Mesendoderm (in vitro differentiated cells): ENCODE results near the gene SMIM44.

Experiments used
- DNase-seq: peaks from one replicate; pipeline ENCODE4 v3.0.0; 2013
- H2AK5ac ChIP-seq: 2 replicates; pipeline ENCODE4 v1.6.1; 2013; ENCODE audit warnings: low read length, inconsistent platforms
- H2BK120ac ChIP-seq: 2 replicates; pipeline ENCODE4 v1.6.1; 2013; ENCODE audit warnings: low read depth, mild to moderate bottlenecking, low read length, moderate library complexity, mixed read lengths
- H2BK15ac ChIP-seq: replicated peaks from 2 replicates; pipeline ENCODE4 v1.6.1; 2013; ENCODE audit warnings: low read depth, mild to moderate bottlenecking, moderate library complexity
- H2BK5ac ChIP-seq: 2 replicates; pipeline ENCODE4 v1.6.1; 2013; ENCODE audit warnings: low read length, inconsistent platforms
- H3K18ac ChIP-seq: 2 replicates; pipeline ENCODE4 v1.6.1; 2013; ENCODE audit warnings: mild to moderate bottlenecking, low read length, mixed read lengths
- H3K23ac ChIP-seq: one replicate; pipeline ENCODE4 v1.6.1; 2013; ENCODE audit warnings: low read length
- H3K27ac ChIP-seq: 2 replicates; pipeline ENCODE4 v1.5.1; 2013; ENCODE audit warnings: low read depth, mild to moderate bottlenecking, inconsistent platforms, low read length, moderate library complexity
- H3K27me3 ChIP-seq: 2 replicates; pipeline ENCODE4 v1.6.1; 2013; ENCODE audit warnings: low read length, control low read depth, mild to moderate bottlenecking, inconsistent platforms; ENCODE audit not compliant: insufficient read depth, poor library complexity
- H3K36me3 ChIP-seq: 2 replicates; pipeline ENCODE4 v1.6.1; 2013; ENCODE audit warnings: low read length, inconsistent platforms; ENCODE audit not compliant: control insufficient read depth, insufficient read depth
- H3K4ac ChIP-seq: one replicate; pipeline ENCODE4 v1.6.1; 2013; ENCODE audit warnings: low read depth, mild to moderate bottlenecking, low read length, moderate library complexity
- H3K4me1 ChIP-seq: 2 replicates; pipeline ENCODE4 v1.6.1; 2013; ENCODE audit warnings: low read depth, low read length, inconsistent platforms; ENCODE audit not compliant: control insufficient read depth
- H3K4me2 ChIP-seq: 2 replicates; pipeline ENCODE4 v1.6.1; 2013; ENCODE audit warnings: low read length
- H3K4me3 ChIP-seq: 2 replicates; pipeline ENCODE4 v1.5.1; 2013; ENCODE audit warnings: mild to moderate bottlenecking, low read length
- H3K56ac ChIP-seq: one replicate; pipeline ENCODE4 v1.6.1; 2013; ENCODE audit warnings: low read length
- H3K79me1 ChIP-seq: 2 replicates; pipeline ENCODE4 v1.6.1; 2013; ENCODE audit warnings: low read length, inconsistent platforms
- H3K79me2 ChIP-seq: 2 replicates; pipeline ENCODE4 v1.6.1; 2013; ENCODE audit warnings: mild to moderate bottlenecking, low read length; ENCODE audit not compliant: control insufficient read depth, insufficient read depth
- H3K9ac ChIP-seq: 2 replicates; pipeline ENCODE4 v1.6.1; 2013; ENCODE audit warnings: low read length, inconsistent platforms
- H4K5ac ChIP-seq: one replicate; pipeline ENCODE4 v1.6.1; 2013; ENCODE audit warnings: low read length
- H4K8ac ChIP-seq: one replicate; pipeline ENCODE4 v1.6.1; 2013; ENCODE audit warnings: low read depth, mild to moderate bottlenecking, control low read depth, low read length, moderate library complexity
- WGBS: extraction: QIAGEN DNeasy Blood & Tissue Kit; methylation state at CpG from one replicate; pipeline ENCODE4 v1.1.7; 2013; ENCODE audit warnings: low lambda C conversion rate, missing lambda C conversion rate; ENCODE audit not compliant: insufficient coverage; ENCODE audit errors: extremely low coverage; 5-methylcytosine and 5-hydroxymethylcytosine counted together

The SMIM44 gene

DNA sequence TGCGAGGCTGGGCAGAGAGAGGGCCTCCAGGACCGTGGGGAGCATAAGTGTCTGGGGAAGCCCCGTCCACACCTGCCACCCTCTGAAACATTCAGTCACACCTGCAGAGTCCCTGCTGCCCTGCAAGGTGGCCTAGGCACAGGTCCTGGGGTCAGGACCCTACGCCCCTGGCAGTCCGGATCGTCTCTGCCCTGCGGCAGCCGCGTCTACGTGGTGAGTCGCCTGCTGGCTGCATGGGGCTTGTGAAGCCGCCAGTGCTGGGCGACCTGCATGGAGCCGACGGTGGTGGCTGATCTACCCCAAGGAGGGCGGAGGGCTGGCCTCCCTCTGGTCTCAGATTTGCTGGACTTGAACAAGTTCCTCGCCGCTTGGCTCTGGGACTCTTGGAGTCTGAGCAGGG lies 35.9 kb upstream of the SMIM44 start:
- Histone ChIP-seq H3K56ac (no peak overlapping the region), H4K8ac (no peak overlapping the region), H3K79me1 (peaks cover 36% of the 10 kb centered on the region), H2BK120ac (no peak overlapping the region), H4K5ac (no peak overlapping the region), H3K79me2 (peaks cover 28% of the 10 kb centered on the region), H3K4ac (no peak overlapping the region), H3K4me1 (no peaks in the 10 kb centered on the region), H3K4me2 (no peak overlapping the region), H3K18ac (no peak overlapping the region), H2BK15ac (no peak overlapping the region), H3K9ac (no peak overlapping the region), H2BK5ac (no peak overlapping the region), H3K36me3 (peaks cover 2% of the 10 kb centered on the region), H3K23ac (no peak overlapping the region), H3K27me3 (no peaks in the 10 kb centered on the region), H3K4me3 (no peak overlapping the region), H3K27ac (no peak overlapping the region), H2AK5ac (no peak overlapping the region)
- WGBS = no CpG with 5 or more reads among the region's 18 CpGs
- DNase-seq = no peak

DNA sequence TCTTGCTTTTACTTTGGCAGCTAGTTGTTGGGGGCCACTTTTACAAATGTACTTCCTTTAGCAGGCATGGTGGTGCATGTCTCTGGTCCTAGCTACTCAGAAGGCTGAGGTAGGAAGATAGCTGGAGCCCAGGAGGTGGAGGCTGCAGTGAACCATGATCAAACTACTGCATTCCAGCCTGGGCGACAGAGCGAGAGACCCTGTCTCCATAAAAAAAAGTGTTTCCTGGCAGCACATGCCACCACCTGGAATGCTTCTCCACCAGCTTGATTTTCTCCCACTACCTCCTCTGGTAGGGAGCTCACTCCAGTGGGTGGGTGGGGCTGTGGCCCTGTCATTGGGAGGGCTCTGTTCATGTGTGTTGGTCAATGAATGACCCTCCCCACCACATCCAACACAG lies 35.4 kb upstream of the SMIM44 start:
- H4K8ac ChIP-seq = no peak overlapping the region
- no peak overlapping the region for H3K9ac ChIP-seq
- H3K4me2 ChIP-seq = no peak overlapping the region
- H2BK15ac ChIP-seq = no peak overlapping the region
- no CpG with 5 or more reads among the region's 2 CpGs for WGBS
- no peaks in the 10 kb centered on the region for H3K4me1 ChIP-seq
- no peak overlapping the region for H3K23ac ChIP-seq
- peaks cover 2% of the 10 kb centered on the region for H3K36me3 ChIP-seq
- DNase-seq = no peak
- no peak overlapping the region for H3K18ac ChIP-seq
- no peak overlapping the region for H3K4ac ChIP-seq
- peaks cover 28% of the 10 kb centered on the region for H3K79me2 ChIP-seq
- H3K27me3 ChIP-seq = no peaks in the 10 kb centered on the region
- no peak overlapping the region for H3K4me3 ChIP-seq
- no peak overlapping the region for H2BK120ac ChIP-seq
- H3K79me1 ChIP-seq = peaks cover 36% of the 10 kb centered on the region
- no peak overlapping the region for H2AK5ac ChIP-seq
- no peak overlapping the region for H4K5ac ChIP-seq
- H3K27ac ChIP-seq = no peak overlapping the region
- no peak overlapping the region for H3K56ac ChIP-seq
- no peak overlapping the region for H2BK5ac ChIP-seq

GRCh38 chr19:3518255-3518654 lies 35.0 kb upstream of the SMIM44 start:
- Histone ChIP-seq H3K4me1 (no peaks in the 10 kb centered on the region), H3K27me3 (no peaks in the 10 kb centered on the region), H2AK5ac (no peak overlapping the region), H3K18ac (no peak overlapping the region), H2BK120ac (no peak overlapping the region), H3K4me2 (no peak overlapping the region), H3K56ac (no peak overlapping the region), H3K9ac (no peak overlapping the region), H3K79me2 (peaks cover 30% of the 10 kb centered on the region), H3K4me3 (no peak overlapping the region), H3K4ac (no peak overlapping the region), H3K36me3 (peaks cover 2% of the 10 kb centered on the region), H3K27ac (no peak overlapping the region), H2BK5ac (no peak overlapping the region), H3K23ac (no peak overlapping the region), H3K79me1 (peaks cover 39% of the 10 kb centered on the region), H4K5ac (no peak overlapping the region), H4K8ac (no peak overlapping the region), H2BK15ac (no peak overlapping the region)
- no CpG with 5 or more reads among the region's 10 CpGs for WGBS
- no peak for DNase-seq

DNA sequence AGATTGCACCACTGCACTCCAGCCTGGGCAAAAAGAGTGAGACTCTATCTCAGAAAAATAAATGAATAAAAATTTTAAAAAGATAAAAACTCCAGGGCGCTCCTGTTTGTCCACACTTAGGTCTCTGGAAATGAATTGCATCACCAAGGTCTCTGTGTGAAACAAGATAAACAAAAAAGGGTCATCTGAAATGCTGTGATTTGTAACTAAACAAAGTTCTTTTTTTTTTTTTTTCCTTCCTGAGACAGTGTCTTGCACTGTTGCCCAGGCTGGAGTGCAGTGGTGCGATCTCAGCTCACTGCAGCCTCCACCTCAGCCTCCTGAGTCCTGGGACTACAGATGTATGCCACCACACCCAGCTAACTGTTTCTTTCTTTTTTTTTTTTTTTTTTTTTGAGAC lies 34.4 kb upstream of the SMIM44 start:
- Histone ChIP-seq H3K4ac (no peak overlapping the region), H4K5ac (no peak overlapping the region), H2BK120ac (no peak overlapping the region), H3K4me3 (no peak overlapping the region), H3K4me2 (no peak overlapping the region), H3K4me1 (no peaks in the 10 kb centered on the region), H3K36me3 (peaks cover 2% of the 10 kb centered on the region), H3K79me2 (peaks cover 34% of the 10 kb centered on the region), H3K56ac (no peak overlapping the region), H2BK15ac (no peak overlapping the region), H3K9ac (no peak overlapping the region), H2BK5ac (no peak overlapping the region), H3K23ac (no peak overlapping the region), H3K18ac (no peak overlapping the region), H3K27ac (no peak overlapping the region), H3K79me1 (peaks cover 39% of the 10 kb centered on the region), H4K8ac (no peak overlapping the region), H2AK5ac (no peak overlapping the region), H3K27me3 (no peaks in the 10 kb centered on the region)
- DNase-seq = no peak
- no CpG with 5 or more reads among the region's 2 CpGs for WGBS

- DNase-seq = no peak
- Histone ChIP-seq H2BK15ac (no peak overlapping the region), H3K4ac (no peak overlapping the region), H3K23ac (no peak overlapping the region), H3K4me3 (no peak overlapping the region), H3K79me1 (peaks cover 38% of the 10 kb centered on the region), H3K36me3 (peaks cover 2% of the 10 kb centered on the region), H4K8ac (no peak overlapping the region), H3K4me1 (no peaks in the 10 kb centered on the region), H2BK120ac (no peak overlapping the region), H2BK5ac (no peak overlapping the region), H3K9ac (no peak overlapping the region), H3K4me2 (no peak overlapping the region), H3K56ac (no peak overlapping the region), H4K5ac (no peak overlapping the region), H3K79me2 (peaks cover 43% of the 10 kb centered on the region), H2AK5ac (no peak overlapping the region), H3K27ac (no peak overlapping the region), H3K27me3 (no peaks in the 10 kb centered on the region), H3K18ac (no peak overlapping the region)
- no CpG with 5 or more reads among the region's 15 CpGs for WGBS
Measured at GRCh38 chr19:3516675-3517207, 33.5 kb upstream of the SMIM44 start.

- no peak overlapping the region for H4K5ac ChIP-seq
- no peak overlapping the region for H4K8ac ChIP-seq
- H3K4ac ChIP-seq = no peak overlapping the region
- no peak overlapping the region for H2AK5ac ChIP-seq
- no peak overlapping the region for H3K9ac ChIP-seq
- H3K79me1 ChIP-seq = peaks cover 39% of the 10 kb centered on the region
- no peak overlapping the region for H2BK15ac ChIP-seq
- WGBS = no CpG with 5 or more reads among the region's 15 CpGs
- no peaks in the 10 kb centered on the region for H3K4me1 ChIP-seq
- no peak for DNase-seq
- no peak overlapping the region for H3K18ac ChIP-seq
- peaks cover under 1% of the 10 kb centered on the region for H3K36me3 ChIP-seq
- no peak overlapping the region for H3K4me2 ChIP-seq
- no peak overlapping the region for H3K27ac ChIP-seq
- H3K4me3 ChIP-seq = no peak overlapping the region
- no peak overlapping the region for H3K23ac ChIP-seq
- H2BK120ac ChIP-seq = no peak overlapping the region
- no peak overlapping the region for H3K56ac ChIP-seq
- H3K79me2 ChIP-seq = peaks cover 44% of the 10 kb centered on the region
- H2BK5ac ChIP-seq = no peak overlapping the region
- H3K27me3 ChIP-seq = no peaks in the 10 kb centered on the region
Measured at GRCh38 chr19:3515891-3516422, 32.7 kb upstream of the SMIM44 start.
